Smooth muscle cell (in vitro differentiated cells): ENCODE data around the gene SRRM2. TPM values are rescaled to one million over a fixed set of nuclear protein-coding genes. Genes with fewer than 3 reads are reported as not detected.

Source experiments
- DNase-seq: peaks from one replicate; lab custom pipeline; 2025; ENCODE audit not compliant: unreplicated experiment; lab: John Stamatoyannopoulos, UW
- H2AFZ ChIP-seq: fragments of 200-600 bp; sonication (generic); 2 replicates; pipeline ENCODE4 v1.6.0; 2016; ENCODE audit warnings: antibody characterized with exemption, low read depth, mild to moderate bottlenecking
- H3F3A ChIP-seq: fragments of 200-600 bp; sonication (generic); 2 replicates; pipeline ENCODE4 v1.6.0; 2017; ENCODE audit warnings: antibody characterized with exemption, low read depth
- H3K27ac ChIP-seq: fragments of 200-600 bp; sonication (generic); 2 replicates; pipeline ENCODE4 v1.5.1; 2016; ENCODE audit warnings: low read depth, mild to moderate bottlenecking
- H3K27me3 ChIP-seq: fragments of 200-600 bp; sonication (generic); 2 replicates; pipeline ENCODE4 v1.6.1; 2016; ENCODE audit warnings: low read depth, mild to moderate bottlenecking
- H3K36me3 ChIP-seq: fragments of 200-600 bp; sonication (generic); 2 replicates; pipeline ENCODE4 v1.5.1; 2016; ENCODE audit warnings: low read depth
- H3K4me1 ChIP-seq: fragments of 200-600 bp; sonication (generic); 2 replicates; pipeline ENCODE4 v1.5.1; 2016; ENCODE audit warnings: low read depth
- H3K4me2 ChIP-seq: fragments of 200-600 bp; sonication (generic); 2 replicates; pipeline ENCODE4 v1.6.0; 2016; ENCODE audit warnings: mild to moderate bottlenecking
- H3K4me3 ChIP-seq: fragments of 200-600 bp; sonication (generic); 2 replicates; pipeline ENCODE4 v1.5.1; 2016; ENCODE audit warnings: mild to moderate bottlenecking
- H3K79me2 ChIP-seq: fragments of 200-600 bp; sonication (generic); 2 replicates; pipeline ENCODE4 v1.6.0; 2016; ENCODE audit warnings: low read depth, mild to moderate bottlenecking
- H3K9ac ChIP-seq: fragments of 200-600 bp; sonication (generic); 2 replicates; pipeline ENCODE4 v1.6.0; 2016; ENCODE audit warnings: low read depth
- H3K9me3 ChIP-seq: fragments of 200-600 bp; sonication (generic); replicated peaks from 2 replicates; pipeline ENCODE4 v1.5.1; 2016; ENCODE audit warnings: low read depth
- H4K20me1 ChIP-seq: fragments of 200-600 bp; sonication (generic); 2 replicates; pipeline ENCODE4 v1.6.0; 2016; ENCODE audit warnings: low read depth
- WGBS: methylation state at CpG from one replicate; pipeline ENCODE4 v1.1.7; 2016; ENCODE audit warnings: low lambda C conversion rate; 5-methylcytosine and 5-hydroxymethylcytosine counted together
- polyA plus RNA-seq: library from polyadenylated mRNA; unstranded; fragments of >200 nt; fragmentation: Nextera tagmentation; extraction: Ambion mirVana; gene quantifications from 2 replicates; pipeline ENCODE4 v1.2.1, GENCODE V29; 2016
- total RNA-seq: library from RNA; depleted of rRNA; stranded (reverse); fragments of >200 nt; gene quantifications from 2 replicates; pipeline ENCODE4 v1.2.3, GENCODE V29; 2014
- TF ChIP-seq, protein P1 (sequence below): fragments of 200-600 bp; sonication (generic); IDR thresholded peaks from 2 replicates; pipeline ENCODE4 v1.5.1; 2017; ENCODE audit warnings: borderline replicate concordance, mild to moderate bottlenecking, antibody characterized with exemption; ENCODE audit not compliant: insufficient read depth, poor library complexity, severe bottlenecking

Gene SRRM2
- total and polyA plus RNA-seq, 2 experiments from 2014 or later, result 125 to 280 TPM

DNA sequence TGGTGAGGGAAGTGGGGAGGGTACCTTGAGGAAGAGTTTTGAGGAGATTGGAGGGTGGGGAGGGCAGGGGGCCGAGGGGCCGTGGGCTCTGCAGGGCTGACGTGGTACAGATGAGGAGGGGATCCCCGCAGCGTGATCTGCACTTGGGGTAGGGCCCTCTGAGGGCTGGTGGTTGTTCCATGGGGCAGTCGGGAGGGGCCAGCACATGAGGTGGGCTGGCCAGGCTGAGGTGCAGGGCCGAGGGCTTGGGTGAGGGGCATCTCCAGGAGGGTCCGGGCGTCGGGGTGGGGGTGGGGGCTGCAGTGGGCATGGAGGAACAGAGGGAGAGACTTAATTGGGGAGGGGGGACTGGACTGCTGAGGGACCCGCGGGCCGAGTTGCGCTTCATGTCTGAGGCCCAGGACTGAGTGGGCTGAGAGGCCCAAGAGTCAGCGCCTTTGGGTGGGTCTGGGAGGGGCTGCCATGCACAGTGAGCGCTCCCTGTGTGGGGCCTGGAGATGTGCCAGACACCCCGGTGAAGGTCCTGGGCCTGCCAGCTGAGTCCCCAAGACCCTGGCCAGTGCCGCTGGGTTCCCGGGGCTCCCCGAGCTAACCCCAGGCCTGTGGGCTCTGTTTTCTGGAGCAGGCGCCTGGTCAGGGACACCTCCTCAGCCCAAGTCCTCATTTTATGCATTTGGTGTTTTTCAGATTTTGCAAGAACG, 45.7 kb upstream of the SRRM2 start:
- no peaks in the 10 kb centered on the region for H3K79me2 ChIP-seq
- WGBS, result 96% methylated on average over 12 of the region's 22 CpGs
- H3K36me3 ChIP-seq, result no peaks in the 10 kb centered on the region
- peaks cover 55% of the 10 kb centered on the region for H4K20me1 ChIP-seq
- no peak overlapping the region for H2AFZ ChIP-seq
- no peak overlapping the region for H3K27ac ChIP-seq
- no peak overlapping the region for H3K9ac ChIP-seq
- H3K4me1 ChIP-seq, result no peaks in the 10 kb centered on the region
- no peak overlapping the region for H3K4me2 ChIP-seq
- TF ChIP-seq, protein P1, sequence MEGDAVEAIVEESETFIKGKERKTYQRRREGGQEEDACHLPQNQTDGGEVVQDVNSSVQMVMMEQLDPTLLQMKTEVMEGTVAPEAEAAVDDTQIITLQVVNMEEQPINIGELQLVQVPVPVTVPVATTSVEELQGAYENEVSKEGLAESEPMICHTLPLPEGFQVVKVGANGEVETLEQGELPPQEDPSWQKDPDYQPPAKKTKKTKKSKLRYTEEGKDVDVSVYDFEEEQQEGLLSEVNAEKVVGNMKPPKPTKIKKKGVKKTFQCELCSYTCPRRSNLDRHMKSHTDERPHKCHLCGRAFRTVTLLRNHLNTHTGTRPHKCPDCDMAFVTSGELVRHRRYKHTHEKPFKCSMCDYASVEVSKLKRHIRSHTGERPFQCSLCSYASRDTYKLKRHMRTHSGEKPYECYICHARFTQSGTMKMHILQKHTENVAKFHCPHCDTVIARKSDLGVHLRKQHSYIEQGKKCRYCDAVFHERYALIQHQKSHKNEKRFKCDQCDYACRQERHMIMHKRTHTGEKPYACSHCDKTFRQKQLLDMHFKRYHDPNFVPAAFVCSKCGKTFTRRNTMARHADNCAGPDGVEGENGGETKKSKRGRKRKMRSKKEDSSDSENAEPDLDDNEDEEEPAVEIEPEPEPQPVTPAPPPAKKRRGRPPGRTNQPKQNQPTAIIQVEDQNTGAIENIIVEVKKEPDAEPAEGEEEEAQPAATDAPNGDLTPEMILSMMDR, result no peak
- no peaks in the 10 kb centered on the region for H3K9me3 ChIP-seq
- DNase-seq, result no peak
- H3K27me3 ChIP-seq, result no peaks in the 10 kb centered on the region
- no peak overlapping the region for H3K4me3 ChIP-seq
- H3F3A ChIP-seq, result no peaks in the 10 kb centered on the region

DNA sequence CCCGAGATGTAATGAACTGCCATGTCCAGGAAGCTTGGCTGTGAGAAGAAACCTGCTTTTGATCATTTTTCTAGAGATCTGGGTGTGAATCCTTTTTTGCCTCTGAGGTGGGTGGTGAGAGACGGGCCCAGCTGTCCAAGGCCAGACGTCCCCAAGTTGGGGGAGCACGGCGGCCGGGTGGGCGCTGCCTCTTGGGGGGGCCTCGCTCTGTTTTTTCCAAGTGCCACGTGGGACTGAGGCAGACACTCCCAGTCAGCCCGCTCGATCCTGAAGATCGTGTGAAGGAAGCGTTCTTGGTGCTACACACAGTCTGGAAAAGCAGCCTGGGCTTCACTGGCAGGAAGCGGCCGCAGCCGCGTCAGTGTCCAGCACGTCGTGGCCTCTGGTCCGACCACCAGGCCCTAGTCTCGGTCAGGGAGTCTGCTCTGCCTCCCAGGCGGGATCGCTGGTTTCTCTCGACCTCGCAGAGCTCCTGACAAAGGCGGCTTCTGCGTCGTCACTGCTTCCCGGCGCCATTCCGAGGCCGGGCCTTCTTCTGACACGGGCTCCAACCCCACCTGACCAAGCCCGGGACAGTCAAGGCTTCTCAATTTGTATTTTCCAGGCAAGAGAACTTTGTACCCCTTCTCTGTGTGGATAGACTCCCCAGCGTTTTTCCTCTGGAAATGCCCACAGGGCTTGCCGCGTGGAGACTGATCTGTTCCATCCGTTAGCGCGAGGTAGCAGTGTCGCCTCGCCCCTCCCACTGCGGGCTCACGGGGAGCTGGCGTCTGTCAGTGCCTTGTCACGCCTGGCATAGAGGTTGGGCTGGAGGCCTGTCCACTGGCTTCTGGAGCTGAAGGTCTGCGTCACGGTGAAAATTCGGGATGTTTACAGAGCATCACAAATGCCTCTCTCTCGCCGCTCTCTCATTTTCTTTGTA, 44.8 kb upstream of the SRRM2 start:
- no peak for DNase-seq
- TF ChIP-seq, protein P1, result no peak
- Histone ChIP-seq H3K4me3 (no peak overlapping the region), H3K9me3 (no peaks in the 10 kb centered on the region), H3K79me2 (no peaks in the 10 kb centered on the region), H3K27me3 (no peaks in the 10 kb centered on the region), H3K4me1 (no peaks in the 10 kb centered on the region), H3K9ac (no peak overlapping the region), H3K4me2 (no peak overlapping the region), H2AFZ (no peak overlapping the region), H3F3A (no peaks in the 10 kb centered on the region), H3K36me3 (no peaks in the 10 kb centered on the region), H4K20me1 (peaks cover 53% of the 10 kb centered on the region), H3K27ac (no peak overlapping the region)
- WGBS, result 97% methylated on average over 51 of the region's 51 CpGs

DNA sequence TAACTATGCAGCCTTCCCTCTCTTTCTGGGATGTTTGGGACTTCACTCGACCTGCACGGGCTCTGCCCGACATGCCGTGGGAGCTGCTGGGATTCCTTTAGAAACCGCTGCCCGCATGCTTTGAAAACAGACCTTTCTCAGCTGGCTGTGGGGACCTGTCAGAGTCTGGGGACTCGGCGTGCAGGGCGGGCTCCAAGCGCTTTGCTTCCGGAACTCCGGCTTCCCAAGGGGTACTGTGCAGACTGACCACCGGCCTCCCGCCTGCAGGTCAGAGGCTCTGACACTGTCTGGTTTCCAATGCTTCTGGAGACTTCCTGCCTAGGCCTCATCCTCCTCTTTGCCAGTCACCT, 44.2 kb upstream of the SRRM2 start:
- Histone ChIP-seq H2AFZ (no peak overlapping the region), H3K27ac (no peak overlapping the region), H3K4me3 (no peak overlapping the region), H3F3A (no peaks in the 10 kb centered on the region), H3K9me3 (no peaks in the 10 kb centered on the region), H3K27me3 (no peaks in the 10 kb centered on the region), H3K4me2 (no peak overlapping the region), H3K36me3 (no peaks in the 10 kb centered on the region), H3K4me1 (no peaks in the 10 kb centered on the region), H3K9ac (no peak overlapping the region), H4K20me1 (peaks cover 47% of the 10 kb centered on the region), H3K79me2 (no peaks in the 10 kb centered on the region)
- DNase-seq, result no peak
- whole genome bisulfite sequencing, result 92% methylated on average over 14 of the region's 14 CpGs
- TF ChIP-seq, protein P1, result no peak
